ENCODE data around the gene HSPA12A.

The HSPA12A gene

GRCh38 chr10:116627386-116627933 lies 114.9 kb downstream of the HSPA12A start:
- Histone ChIP-seq H4K12ac (ENCODE audit: low read depth, low read length) (no peak overlapping the region), H3K18ac (ENCODE audit: low read length) (no peak overlapping the region), H3K36me3 (ENCODE audit: control insufficient read depth in 1 of 2, insufficient read depth in 2 of 2, low read length in 2 of 2) (no peaks in the 10 kb centered on the region), H3K4me3 (ENCODE audit: low read depth, low read length) (peak overlapping the region; percentile 55), H4K8ac (ENCODE audit: low read depth, low read length) (no peak overlapping the region), H3K79me1 (ENCODE audit: low read length) (no peaks in the 10 kb centered on the region), H3K79me2 (ENCODE audit: control insufficient read depth, insufficient read depth, low read length, poor library complexity) (no peaks in the 10 kb centered on the region), H2BK12ac (ENCODE audit: low read length) (no peak overlapping the region), H3K4me2 (ENCODE audit: low read length) (peak overlapping the region; percentile 84), H3K9ac (ENCODE audit: low read length) (no peak overlapping the region), H3K4ac (ENCODE audit: low read depth, low read length) (no peak overlapping the region), H3K27ac (ENCODE audit: low read depth, low read length) (no peak overlapping the region), H3K9me3 (ENCODE audit: insufficient read depth, low read depth, low read length) (no peaks in the 10 kb centered on the region), H3K27me3 (ENCODE audit: insufficient read depth, low read length) (no peaks in the 10 kb centered on the region), H3K14ac (ENCODE audit: low read length) (no peak overlapping the region), H2BK120ac (ENCODE audit: insufficient read depth, low read length, poor library complexity) (no peak overlapping the region), H2BK5ac (ENCODE audit: low read depth, low read length, poor library complexity) (no peak overlapping the region), H2AK5ac (ENCODE audit: low read length) (no peak overlapping the region), H3K4me1 (ENCODE audit: control insufficient read depth in 1 of 2, insufficient read depth in 2 of 2, low read length in 2 of 2) (peaks cover 0 to 3% of the 10 kb centered on the region in 2 experiments), H2AFZ (ENCODE audit: insufficient read depth, low read length, poor library complexity) (peak overlapping the region; percentile 23), H3K23ac (ENCODE audit: low read length) (no peak overlapping the region), H4K91ac (ENCODE audit: low read depth, low read length) (no peak overlapping the region)
- DNase-seq: peak; percentile 9 to 50
- WGBS (ENCODE audit: extremely low coverage, insufficient coverage, insufficient read length): no CpG with 5 or more reads among the region's 49 CpGs

GRCh38 chr10:116626815-116627214 lies 115.6 kb downstream of the HSPA12A start:
- Histone ChIP-seq H3K79me2 (ENCODE audit: control insufficient read depth, insufficient read depth, low read length, poor library complexity) (no peaks in the 10 kb centered on the region), H2BK12ac (ENCODE audit: low read length) (no peak overlapping the region), H4K12ac (ENCODE audit: low read depth, low read length) (no peak overlapping the region), H3K27me3 (ENCODE audit: insufficient read depth, low read length) (no peaks in the 10 kb centered on the region), H3K4me3 (ENCODE audit: low read depth, low read length) (no peak overlapping the region), H3K27ac (ENCODE audit: low read depth, low read length) (no peak overlapping the region), H2AFZ (ENCODE audit: insufficient read depth, low read length, poor library complexity) (no peak overlapping the region), H3K9ac (ENCODE audit: low read length) (no peak overlapping the region), H3K14ac (ENCODE audit: low read length) (no peak overlapping the region), H3K9me3 (ENCODE audit: insufficient read depth, low read depth, low read length) (no peaks in the 10 kb centered on the region), H2AK5ac (ENCODE audit: low read length) (no peak overlapping the region), H4K91ac (ENCODE audit: low read depth, low read length) (no peak overlapping the region), H2BK120ac (ENCODE audit: insufficient read depth, low read length, poor library complexity) (no peak overlapping the region), H2BK5ac (ENCODE audit: low read depth, low read length, poor library complexity) (no peak overlapping the region), H4K8ac (ENCODE audit: low read depth, low read length) (no peak overlapping the region), H3K4me2 (ENCODE audit: low read length) (no peak overlapping the region), H3K36me3 (ENCODE audit: control insufficient read depth in 1 of 2, insufficient read depth in 2 of 2, low read length in 2 of 2) (no peaks in the 10 kb centered on the region), H3K4ac (ENCODE audit: low read depth, low read length) (no peak overlapping the region), H3K79me1 (ENCODE audit: low read length) (no peaks in the 10 kb centered on the region), H3K4me1 (ENCODE audit: control insufficient read depth in 1 of 2, insufficient read depth in 2 of 2, low read length in 2 of 2) (peaks cover 0 to 3% of the 10 kb centered on the region in 2 experiments), H3K18ac (ENCODE audit: low read length) (no peak overlapping the region), H3K23ac (ENCODE audit: low read length) (no peak overlapping the region)
- DNase-seq: no peak
- no CpG with 5 or more reads among the region's 9 CpGs for WGBS (ENCODE audit: extremely low coverage, insufficient coverage, insufficient read length)

- Histone ChIP-seq H3K4me1 (ENCODE audit: control insufficient read depth in 1 of 2, insufficient read depth in 2 of 2, low read length in 2 of 2) (peaks cover 0 to 3% of the 10 kb centered on the region in 2 experiments), H3K27me3 (ENCODE audit: insufficient read depth, low read length) (no peaks in the 10 kb centered on the region), H2BK12ac (ENCODE audit: low read length) (no peak overlapping the region), H3K79me2 (ENCODE audit: control insufficient read depth, insufficient read depth, low read length, poor library complexity) (no peaks in the 10 kb centered on the region), H3K14ac (ENCODE audit: low read length) (no peak overlapping the region), H3K9me3 (ENCODE audit: insufficient read depth, low read depth, low read length) (no peaks in the 10 kb centered on the region), H3K4me3 (ENCODE audit: low read depth, low read length) (no peak overlapping the region), H2BK5ac (ENCODE audit: low read depth, low read length, poor library complexity) (no peak overlapping the region), H3K27ac (ENCODE audit: low read depth, low read length) (no peak overlapping the region), H2AFZ (ENCODE audit: insufficient read depth, low read length, poor library complexity) (no peak overlapping the region), H3K4me2 (ENCODE audit: low read length) (no peak overlapping the region), H4K8ac (ENCODE audit: low read depth, low read length) (no peak overlapping the region), H3K9ac (ENCODE audit: low read length) (no peak overlapping the region), H2AK5ac (ENCODE audit: low read length) (no peak overlapping the region), H4K91ac (ENCODE audit: low read depth, low read length) (no peak overlapping the region), H3K23ac (ENCODE audit: low read length) (no peak overlapping the region), H4K12ac (ENCODE audit: low read depth, low read length) (no peak overlapping the region), H2BK120ac (ENCODE audit: insufficient read depth, low read length, poor library complexity) (no peak overlapping the region), H3K36me3 (ENCODE audit: control insufficient read depth in 1 of 2, insufficient read depth in 2 of 2, low read length in 2 of 2) (no peaks in the 10 kb centered on the region), H3K4ac (ENCODE audit: low read depth, low read length) (no peak overlapping the region), H3K18ac (ENCODE audit: low read length) (no peak overlapping the region), H3K79me1 (ENCODE audit: low read length) (no peaks in the 10 kb centered on the region)
- no peak for DNase-seq
- no CpG with 5 or more reads among the region's 7 CpGs for WGBS (ENCODE audit: extremely low coverage, insufficient coverage, insufficient read length)
These were observed 116.5 kb downstream of the HSPA12A start for GRCh38 chr10:116625845-116626244.

DNA sequence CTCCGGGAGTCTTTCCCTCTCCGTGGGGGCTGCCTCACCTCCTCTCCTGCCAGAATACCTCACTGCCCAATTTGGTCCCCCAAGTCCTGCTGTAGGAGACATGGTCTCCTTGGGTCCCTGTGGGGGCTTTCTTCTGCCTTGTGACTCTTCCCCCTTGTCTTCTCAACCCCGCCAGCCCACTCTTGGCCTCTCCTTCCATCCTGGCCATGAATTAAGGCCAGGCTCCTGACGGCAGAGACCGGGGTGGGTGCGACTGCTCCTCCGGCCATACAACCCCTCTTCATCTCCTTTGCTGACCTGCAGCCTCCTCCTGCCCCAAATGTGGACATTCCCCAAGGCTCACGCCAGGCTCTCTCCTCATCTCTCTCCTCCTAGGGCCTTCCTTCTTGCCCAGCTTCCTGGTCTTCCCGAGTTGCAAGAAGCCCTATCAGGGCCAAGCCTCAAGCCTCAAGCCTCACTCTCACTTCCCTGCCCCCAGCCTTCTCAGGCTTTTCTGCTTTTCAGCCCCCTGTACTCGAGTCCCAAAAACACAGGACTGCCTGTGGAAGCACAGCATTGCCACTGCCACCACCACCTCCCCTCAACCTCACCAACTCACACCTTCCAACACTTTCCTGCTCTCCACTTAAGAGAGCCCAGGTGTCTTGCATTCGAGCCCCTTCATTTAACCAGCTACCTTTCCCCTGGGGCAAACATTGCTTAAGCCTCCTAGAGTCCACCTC lies 120.3 kb downstream of the HSPA12A start:
- Histone ChIP-seq H4K91ac (ENCODE audit: low read depth, low read length) (no peak overlapping the region), H3K79me1 (ENCODE audit: low read length) (no peaks in the 10 kb centered on the region), H2AK5ac (ENCODE audit: low read length) (no peak overlapping the region), H3K23ac (ENCODE audit: low read length) (no peak overlapping the region), H3K9me3 (ENCODE audit: insufficient read depth, low read depth, low read length) (no peaks in the 10 kb centered on the region), H3K4me3 (ENCODE audit: low read depth, low read length) (no peak overlapping the region), H3K9ac (ENCODE audit: low read length) (no peak overlapping the region), H2AFZ (ENCODE audit: insufficient read depth, low read length, poor library complexity) (no peak overlapping the region), H3K14ac (ENCODE audit: low read length) (no peak overlapping the region), H2BK120ac (ENCODE audit: insufficient read depth, low read length, poor library complexity) (no peak overlapping the region), H3K36me3 (ENCODE audit: control insufficient read depth in 1 of 2, insufficient read depth in 2 of 2, low read length in 2 of 2) (no peaks in the 10 kb centered on the region), H3K4me1 (ENCODE audit: control insufficient read depth in 1 of 2, insufficient read depth in 2 of 2, low read length in 2 of 2) (no peaks in the 10 kb centered on the region), H3K18ac (ENCODE audit: low read length) (no peak overlapping the region), H3K27ac (ENCODE audit: low read depth, low read length) (no peak overlapping the region), H4K8ac (ENCODE audit: low read depth, low read length) (no peak overlapping the region), H4K12ac (ENCODE audit: low read depth, low read length) (no peak overlapping the region), H3K79me2 (ENCODE audit: control insufficient read depth, insufficient read depth, low read length, poor library complexity) (no peaks in the 10 kb centered on the region), H2BK12ac (ENCODE audit: low read length) (no peak overlapping the region), H3K4ac (ENCODE audit: low read depth, low read length) (no peak overlapping the region), H2BK5ac (ENCODE audit: low read depth, low read length, poor library complexity) (no peak overlapping the region), H3K27me3 (ENCODE audit: insufficient read depth, low read length) (no peaks in the 10 kb centered on the region), H3K4me2 (ENCODE audit: low read length) (no peak overlapping the region)
- no peak for DNase-seq
- no CpG with 5 or more reads among the region's 11 CpGs for WGBS (ENCODE audit: extremely low coverage, insufficient coverage, insufficient read length)
